ENCODE results near the gene CKLF. TPM values are rescaled to one million over a fixed set of nuclear protein-coding genes. Genes with fewer than 3 reads are reported as not detected.

CKLF gene
- total and polyA plus RNA-seq, 2 donors (not counting 1 experiment from before 2014, with no cell fraction given), result 30.4 to 53.6 TPM

DNA sequence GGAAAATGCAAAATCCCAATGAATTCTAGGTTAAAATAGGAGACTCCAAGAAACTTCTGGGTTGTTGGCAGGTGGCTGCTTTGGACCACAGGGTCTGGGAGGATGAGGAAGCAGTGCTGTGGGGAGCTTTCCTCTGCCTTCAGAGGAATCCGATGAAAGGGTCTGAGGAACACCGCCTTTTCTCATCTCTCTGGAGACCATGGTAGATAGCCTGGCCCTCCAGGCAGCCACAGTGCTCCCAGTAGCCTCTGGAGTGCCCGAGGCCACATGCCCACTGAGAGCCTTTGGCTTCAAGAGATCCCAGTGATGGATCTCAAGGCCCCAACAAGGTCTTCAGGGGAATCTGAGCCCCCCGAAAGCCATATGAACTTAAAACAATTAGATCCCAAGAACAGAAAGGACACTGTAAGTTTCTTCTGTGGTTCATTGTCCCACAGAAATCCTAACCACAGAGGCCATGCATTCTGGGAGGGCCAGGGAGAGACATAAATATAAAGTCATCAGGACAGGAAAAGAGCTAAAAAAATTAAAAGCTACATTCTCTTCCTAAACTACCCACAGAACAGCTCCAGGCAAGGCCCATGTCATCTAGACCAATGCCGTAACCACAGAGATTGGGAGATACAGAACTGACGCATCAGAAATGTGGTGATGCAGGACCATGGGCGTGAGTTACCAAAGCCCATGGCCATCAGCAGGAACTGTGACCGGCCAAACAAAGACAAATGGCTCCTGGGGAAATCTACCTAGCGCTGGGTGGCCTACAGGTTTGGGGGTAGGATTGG is 26.8 kb upstream of the CKLF start:
- Mint-ChIP-seq H3K9me3 (ENCODE audit: insufficient read depth) (no peaks in the 10 kb centered on the region), H3K4me3 (peak overlapping the region; percentile 26), H3K27me3 (no peaks in the 10 kb centered on the region), H3K4me1 (peaks cover 59% of the 10 kb centered on the region), H3K27ac (peak overlapping the region; percentile 39)
- Histone ChIP-seq H4K20me1 (ENCODE audit: control insufficient read depth, insufficient read depth, low read length, poor library complexity, severe bottlenecking) (no peaks in the 10 kb centered on the region), H3K27me3 (replicated peaks in 1 of 4; ENCODE audit: control extremely low read depth in 1 of 4, control insufficient read depth in 3 of 4, insufficient read depth in 4 of 4, low read length in 3 of 4) (no peaks in the 10 kb centered on the region), H3K4me3 (ENCODE audit: control extremely low read depth in 1 of 5, extremely low read depth in 1 of 5, insufficient read depth in 1 of 5, low read depth in 2 of 5, low read length in 4 of 5) (peak overlapping the region in 2 of 5 experiments; percentile 7 to 49), H3K4me1 (ENCODE audit: control insufficient read depth in 2 of 2, insufficient read depth in 2 of 2, low read length in 2 of 2) (peaks cover 56 to 63% of the 10 kb centered on the region in 2 donors), H3K9ac (ENCODE audit: low read length) (no peak overlapping the region), H3K4me2 (replicated peaks; ENCODE audit: low read depth, low read length, poor library complexity, severe bottlenecking) (peak overlapping the region; percentile 84), H3K27ac (ENCODE audit: low read length in 2 of 2) (peak overlapping the region in 1 of 2 donors; percentile 77), H3K79me2 (ENCODE audit: control insufficient read depth, insufficient read depth, low read length) (peaks cover 4% of the 10 kb centered on the region), H2AFZ (ENCODE audit: insufficient read depth, low read depth, low read length, poor library complexity, severe bottlenecking) (no peak overlapping the region), H3K9me3 (ENCODE audit: control extremely low read depth in 1 of 3, control insufficient read depth in 2 of 3, insufficient read depth in 1 of 3, low read length in 2 of 3) (no peaks in the 10 kb centered on the region), H3K36me3 (replicated peaks in 1 of 2; ENCODE audit: control extremely low read depth in 1 of 2, control insufficient read depth in 1 of 2, extremely low read depth in 1 of 2, insufficient read depth in 2 of 2, low read length in 1 of 2) (no peaks in the 10 kb centered on the region)
- TF ChIP-seq, protein P1, sequence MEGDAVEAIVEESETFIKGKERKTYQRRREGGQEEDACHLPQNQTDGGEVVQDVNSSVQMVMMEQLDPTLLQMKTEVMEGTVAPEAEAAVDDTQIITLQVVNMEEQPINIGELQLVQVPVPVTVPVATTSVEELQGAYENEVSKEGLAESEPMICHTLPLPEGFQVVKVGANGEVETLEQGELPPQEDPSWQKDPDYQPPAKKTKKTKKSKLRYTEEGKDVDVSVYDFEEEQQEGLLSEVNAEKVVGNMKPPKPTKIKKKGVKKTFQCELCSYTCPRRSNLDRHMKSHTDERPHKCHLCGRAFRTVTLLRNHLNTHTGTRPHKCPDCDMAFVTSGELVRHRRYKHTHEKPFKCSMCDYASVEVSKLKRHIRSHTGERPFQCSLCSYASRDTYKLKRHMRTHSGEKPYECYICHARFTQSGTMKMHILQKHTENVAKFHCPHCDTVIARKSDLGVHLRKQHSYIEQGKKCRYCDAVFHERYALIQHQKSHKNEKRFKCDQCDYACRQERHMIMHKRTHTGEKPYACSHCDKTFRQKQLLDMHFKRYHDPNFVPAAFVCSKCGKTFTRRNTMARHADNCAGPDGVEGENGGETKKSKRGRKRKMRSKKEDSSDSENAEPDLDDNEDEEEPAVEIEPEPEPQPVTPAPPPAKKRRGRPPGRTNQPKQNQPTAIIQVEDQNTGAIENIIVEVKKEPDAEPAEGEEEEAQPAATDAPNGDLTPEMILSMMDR (IDR thresholded peaks at IDR 0.05), result no peak
- no peak for TF ChIP-seq EZH2 (IDR thresholded peaks at IDR 0.05; ENCODE audit: borderline replicate concordance, insufficient read depth, low read depth, low read length, poor library complexity, severe bottlenecking)
- CTCF ChIA-PET, result interaction anchor here (0.6 to 6.5 kb wide), 13 partner anchors 10 to 64 kb away, joined by 3 to 46 read pairs (median 4); partner anchors contain the start of genes CKLF and TK2
- WGBS (ENCODE audit: insufficient coverage), result 63% methylated on average over 8 of the region's 9 CpGs
- intact Hi-C loops (cut with micrococcal nuclease), result loop anchor here (1.0 kb wide), 1 partner anchor 14 kb away; no protein-coding TSS in a partner anchor
- DNase-seq (no peak), ATAC-seq (ENCODE audit: low read depth) (no peak)
- POLR2A ChIA-PET, result interaction anchor here (0.8 to 3.0 kb wide), 4 partner anchors 9 to 26 kb away, joined by 3 to 21 read pairs (median 14); partner anchors contain the start of genes CKLF and TK2

DNA sequence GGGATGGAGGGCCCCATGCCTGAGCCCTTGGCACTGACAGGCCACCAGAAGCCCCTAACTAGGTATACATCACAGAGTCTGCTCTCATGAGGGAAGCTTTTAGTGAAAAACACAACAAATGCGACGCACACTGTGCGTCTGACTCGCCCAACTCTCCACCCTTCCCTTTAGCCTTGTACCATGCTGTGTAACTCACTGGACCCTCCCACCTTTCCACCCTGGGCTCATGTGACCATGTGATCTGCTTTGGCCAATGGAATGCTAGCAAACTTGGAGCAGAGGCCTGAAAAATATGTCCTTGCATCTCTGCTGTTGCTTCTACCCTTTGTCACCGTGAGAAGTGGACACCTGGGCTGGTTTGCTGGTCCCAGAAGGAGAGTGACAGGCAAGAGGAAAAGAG is 24.1 kb upstream of the CKLF start:
- ChIA-PET POLR2A (no interaction called here), CTCF (interaction anchor here (0.6 to 2.3 kb wide), 3 partner anchors 13 to 61 kb away, joined by 3 to 10 read pairs (median 5); no protein-coding TSS in a partner anchor)
- no peak overlapping the region for H3K4me3 ChIP-seq (ENCODE audit: control extremely low read depth in 1 of 5, extremely low read depth in 1 of 5, insufficient read depth in 1 of 5, low read depth in 2 of 5, low read length in 4 of 5)
- H3K4me1 Mint-ChIP-seq, result peaks cover 36% of the 10 kb centered on the region
- H3K27ac ChIP-seq (ENCODE audit: low read length in 2 of 2), result no peak overlapping the region
- no peaks in the 10 kb centered on the region for H4K20me1 ChIP-seq (ENCODE audit: control insufficient read depth, insufficient read depth, low read length, poor library complexity, severe bottlenecking)
- intact Hi-C loops (cut with micrococcal nuclease), result no loop called here
- H3K27ac Mint-ChIP-seq, result no peak overlapping the region
- no peak overlapping the region for H3K9ac ChIP-seq (ENCODE audit: low read length)
- no peak for DNase-seq
- no peak overlapping the region for H2AFZ ChIP-seq (ENCODE audit: insufficient read depth, low read depth, low read length, poor library complexity, severe bottlenecking)
- peaks cover 29 to 36% of the 10 kb centered on the region in 2 donors for H3K4me1 ChIP-seq (ENCODE audit: control insufficient read depth in 2 of 2, insufficient read depth in 2 of 2, low read length in 2 of 2)
- H3K9me3 Mint-ChIP-seq (ENCODE audit: insufficient read depth), result no peaks in the 10 kb centered on the region
- H3K27me3 ChIP-seq (replicated peaks in 1 of 4; ENCODE audit: control extremely low read depth in 1 of 4, control insufficient read depth in 3 of 4, insufficient read depth in 4 of 4, low read length in 3 of 4), result no peaks in the 10 kb centered on the region
- no peaks in the 10 kb centered on the region for H3K27me3 Mint-ChIP-seq
- no peak overlapping the region for H3K4me2 ChIP-seq (replicated peaks; ENCODE audit: low read depth, low read length, poor library complexity, severe bottlenecking)
- H3K4me3 Mint-ChIP-seq, result no peak overlapping the region
- TF ChIP-seq EZH2 (IDR thresholded peaks at IDR 0.05; ENCODE audit: borderline replicate concordance, insufficient read depth, low read depth, low read length, poor library complexity, severe bottlenecking), result no peak
- TF ChIP-seq, protein P1 (IDR thresholded peaks at IDR 0.05), result no peak
- no peaks in the 10 kb centered on the region for H3K79me2 ChIP-seq (ENCODE audit: control insufficient read depth, insufficient read depth, low read length)
- no peaks in the 10 kb centered on the region for H3K9me3 ChIP-seq (ENCODE audit: control extremely low read depth in 1 of 3, control insufficient read depth in 2 of 3, insufficient read depth in 1 of 3, low read length in 2 of 3)
- H3K36me3 ChIP-seq (replicated peaks in 1 of 2; ENCODE audit: control extremely low read depth in 1 of 2, control insufficient read depth in 1 of 2, extremely low read depth in 1 of 2, insufficient read depth in 2 of 2, low read length in 1 of 2), result no peaks in the 10 kb centered on the region
- WGBS (ENCODE audit: insufficient coverage), result 92% methylated on average over 5 of the region's 5 CpGs
- no peak for ATAC-seq (ENCODE audit: low read depth)
